Measurements from ENCODE around the gene MYH7B.

MYH7B gene

DNA sequence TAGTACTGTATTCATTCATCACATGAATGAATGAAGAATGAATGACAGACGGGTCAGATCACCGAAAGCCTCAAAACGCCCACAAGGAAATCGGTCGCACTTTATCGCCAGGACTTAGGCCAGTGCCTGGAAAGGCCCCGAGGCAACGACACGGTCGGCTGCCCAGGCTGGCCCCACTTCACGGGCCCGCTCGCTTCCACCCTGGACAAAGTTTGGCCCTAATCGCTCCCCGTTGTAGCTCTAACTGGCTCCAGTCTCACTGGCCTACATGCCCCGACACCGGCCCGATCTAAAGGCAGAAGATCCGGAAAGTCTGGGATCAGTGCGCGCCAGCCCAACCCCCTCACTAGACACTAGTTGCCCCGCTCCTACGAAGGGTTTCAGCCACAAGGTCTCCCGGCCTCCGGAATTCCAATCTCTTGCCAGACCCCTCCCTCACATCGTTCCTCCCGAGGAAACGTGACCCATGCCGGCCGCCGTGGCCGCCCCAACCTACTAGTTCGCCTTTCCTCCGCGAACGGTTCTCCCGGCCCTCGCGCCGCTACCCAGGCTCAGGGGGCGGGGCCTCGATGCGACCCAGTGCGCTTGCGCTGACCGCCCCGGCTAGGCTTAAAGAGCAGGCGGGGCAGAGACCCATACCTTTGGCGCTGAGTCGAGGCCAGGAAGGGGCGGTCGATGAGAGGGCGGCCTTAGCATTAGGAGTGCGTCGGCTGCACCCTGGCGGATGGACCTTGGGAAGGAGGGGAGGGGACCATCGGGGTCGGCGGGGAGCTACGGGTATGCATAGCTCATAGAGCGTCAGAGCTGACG, at the start of gene MYH7B, which contains the start of gene GSS:
TSS of gene MYH7B (plus strand) at position 638 of the 810 bp plus-strand sequence. CDS start 22,138 bp downstream, outside the sequence.
TSS of gene GSS (minus strand) at position 576 of the 810 bp plus-strand sequence. CDS start 3,954 bp downstream, outside the sequence.
- peak within 1 kb of the TSS; percentile 95 to 98 for H3K9ac ChIP-seq (ENCODE audit: low read length in 2 of 2)
- no peaks in the 10 kb centered on the region for H3K36me3 ChIP-seq (ENCODE audit: control insufficient read depth in 2 of 2, insufficient read depth in 2 of 2, low read length in 2 of 2)
- H3K4me1 ChIP-seq (ENCODE audit: control insufficient read depth, insufficient read depth, low read length), result peaks cover 15% of the 10 kb centered on the region
- peak within 1 kb of the TSS; percentile 94 for H3K27ac ChIP-seq (ENCODE audit: low read length)
- no peaks in the 10 kb centered on the region for H3K9me3 ChIP-seq (ENCODE audit: control insufficient read depth in 2 of 2, low read length in 2 of 2)
- peak within 1 kb of the TSS; percentile 94 for H3K4me3 ChIP-seq (ENCODE audit: low read length in 2 of 2)
- no peaks in the 10 kb centered on the region for H3K27me3 ChIP-seq (ENCODE audit: control insufficient read depth in 1 of 2, insufficient read depth in 2 of 2, low read length in 2 of 2)

DNA sequence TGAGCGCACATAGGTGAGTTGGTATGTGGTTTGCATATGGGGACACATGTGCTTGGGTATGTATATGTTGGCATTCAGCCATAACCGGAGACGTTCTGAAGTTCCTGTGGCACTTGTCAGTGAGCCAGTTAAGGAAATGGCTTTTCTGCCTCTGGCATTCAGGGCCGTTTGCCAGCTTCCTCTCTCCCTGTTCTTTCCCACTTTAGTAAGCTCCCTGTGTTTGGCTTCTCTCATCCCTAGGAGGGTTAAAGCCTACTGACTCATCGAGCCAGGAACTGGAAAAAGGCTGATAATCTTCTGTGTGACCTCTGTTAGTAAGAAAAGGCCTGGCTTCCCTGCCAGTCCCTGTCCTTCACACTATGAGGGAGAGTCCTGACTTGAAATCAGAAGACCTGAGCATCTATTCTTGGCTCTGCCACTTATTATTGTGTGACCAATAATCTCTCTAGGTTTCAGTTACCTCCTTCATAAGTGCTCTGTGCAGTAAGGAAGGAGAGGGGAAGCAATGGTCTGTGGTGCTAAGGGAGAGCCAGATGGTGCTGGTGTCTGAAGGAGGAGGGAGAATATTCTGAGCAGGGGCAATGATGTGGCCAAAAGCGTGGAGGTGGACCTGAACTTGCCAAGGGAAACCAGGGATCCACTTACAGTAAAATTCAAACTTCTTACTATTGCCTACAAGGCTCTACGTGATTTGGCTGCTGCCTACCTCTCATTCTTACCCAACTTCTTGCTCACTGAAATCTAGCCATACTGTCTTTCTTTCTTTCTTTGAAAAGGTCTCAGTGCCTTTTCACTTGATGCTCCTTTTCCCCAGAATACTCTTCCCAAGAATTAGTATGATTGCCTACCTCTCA, 47.8 kb upstream of the MYH7B start:
- Histone ChIP-seq H3K4me1 (ENCODE audit: control insufficient read depth, insufficient read depth, low read length) (peaks cover 11% of the 10 kb centered on the region), H3K27ac (ENCODE audit: low read length) (peak overlapping the region; percentile 69)

GRCh38 chr20:34915131-34915530, 40.5 kb upstream of the MYH7B start:
- H3K9me3 ChIP-seq (ENCODE audit: control insufficient read depth in 2 of 2, low read length in 2 of 2), result no peaks in the 10 kb centered on the region
- no peak overlapping the region for H3K4me3 ChIP-seq (ENCODE audit: low read length in 2 of 2)
- H3K9ac ChIP-seq (ENCODE audit: low read length in 2 of 2), result no peak overlapping the region
- H3K4me1 ChIP-seq (ENCODE audit: control insufficient read depth, insufficient read depth, low read length), result no peaks in the 10 kb centered on the region
- peaks cover 14 to 15% of the 10 kb centered on the region in 2 donors for H3K36me3 ChIP-seq (ENCODE audit: control insufficient read depth in 2 of 2, insufficient read depth in 2 of 2, low read length in 2 of 2)
- H3K27me3 ChIP-seq (ENCODE audit: control insufficient read depth in 1 of 2, insufficient read depth in 2 of 2, low read length in 2 of 2), result no peaks in the 10 kb centered on the region
- H3K27ac ChIP-seq (ENCODE audit: low read length), result no peak overlapping the region

More for the DNA sequence above, 47.8 kb upstream of the MYH7B start:
- no peaks in the 10 kb centered on the region for H3K27me3 ChIP-seq (ENCODE audit: control insufficient read depth in 1 of 2, insufficient read depth in 2 of 2, low read length in 2 of 2)
- no peaks in the 10 kb centered on the region for H3K9me3 ChIP-seq (ENCODE audit: control insufficient read depth in 2 of 2, low read length in 2 of 2)
- H3K4me3 ChIP-seq (ENCODE audit: low read length in 2 of 2), result peak overlapping the region; percentile 14 to 15
- H3K36me3 ChIP-seq (ENCODE audit: control insufficient read depth in 2 of 2, insufficient read depth in 2 of 2, low read length in 2 of 2), result no peaks in the 10 kb centered on the region
- peak overlapping the region; percentile 21 to 40 for H3K9ac ChIP-seq (ENCODE audit: low read length in 2 of 2)

DNA sequence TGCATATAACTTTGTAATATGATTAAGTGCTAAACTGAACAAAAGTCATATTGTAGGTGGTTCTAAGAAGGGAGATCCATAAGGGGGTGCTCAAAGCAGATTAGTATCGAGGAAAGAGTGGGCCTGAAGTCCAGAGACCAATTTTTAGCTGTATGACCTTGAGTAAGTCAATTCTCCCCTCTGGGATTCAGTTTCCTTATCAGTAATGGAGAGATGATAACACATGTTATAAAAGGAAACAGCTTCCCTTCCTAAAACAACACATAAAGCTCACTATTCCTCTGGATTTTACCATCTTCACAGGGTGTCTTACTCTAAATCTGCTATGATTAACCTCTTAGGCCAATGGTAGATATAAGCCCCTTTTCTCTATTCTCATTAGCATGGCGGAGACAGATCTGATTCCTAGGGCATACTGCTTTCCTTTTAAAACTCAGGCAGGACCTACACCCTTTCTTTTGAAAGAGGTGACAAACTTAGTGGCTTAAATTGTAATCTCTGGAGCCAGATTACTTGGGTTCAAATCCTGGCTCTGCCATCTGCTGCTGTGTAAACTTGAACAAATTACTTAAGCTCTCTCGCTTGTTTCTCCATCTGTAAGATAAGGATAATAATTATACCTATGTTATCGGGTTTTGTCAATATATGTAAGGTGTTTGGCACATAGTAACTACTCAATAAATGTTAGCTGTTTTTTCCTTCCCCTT, 39.8 kb upstream of the MYH7B start:
- no peaks in the 10 kb centered on the region for H3K9me3 ChIP-seq (ENCODE audit: control insufficient read depth in 2 of 2, low read length in 2 of 2)
- H3K27me3 ChIP-seq (ENCODE audit: control insufficient read depth in 1 of 2, insufficient read depth in 2 of 2, low read length in 2 of 2), result no peaks in the 10 kb centered on the region
- peaks cover 21 to 22% of the 10 kb centered on the region in 2 donors for H3K36me3 ChIP-seq (ENCODE audit: control insufficient read depth in 2 of 2, insufficient read depth in 2 of 2, low read length in 2 of 2)
- no peak overlapping the region for H3K4me3 ChIP-seq (ENCODE audit: low read length in 2 of 2)
- H3K9ac ChIP-seq (ENCODE audit: low read length in 2 of 2), result no peak overlapping the region
- H3K4me1 ChIP-seq (ENCODE audit: control insufficient read depth, insufficient read depth, low read length), result no peaks in the 10 kb centered on the region
- H3K27ac ChIP-seq (ENCODE audit: low read length), result no peak overlapping the region

- H3K9me3 ChIP-seq (ENCODE audit: control insufficient read depth in 2 of 2, low read length in 2 of 2), result no peaks in the 10 kb centered on the region
- H3K36me3 ChIP-seq (ENCODE audit: control insufficient read depth in 2 of 2, insufficient read depth in 2 of 2, low read length in 2 of 2), result peaks cover 28 to 30% of the 10 kb centered on the region in 2 donors
- H3K4me3 ChIP-seq (ENCODE audit: low read length in 2 of 2), result no peak overlapping the region
- H3K27me3 ChIP-seq (ENCODE audit: control insufficient read depth in 1 of 2, insufficient read depth in 2 of 2, low read length in 2 of 2), result no peaks in the 10 kb centered on the region
- H3K9ac ChIP-seq (ENCODE audit: low read length in 2 of 2), result no peak overlapping the region
- no peaks in the 10 kb centered on the region for H3K4me1 ChIP-seq (ENCODE audit: control insufficient read depth, insufficient read depth, low read length)
- no peak overlapping the region for H3K27ac ChIP-seq (ENCODE audit: low read length)
These were observed 38.8 kb upstream of the MYH7B start for GRCh38 chr20:34916774-34917354.

DNA sequence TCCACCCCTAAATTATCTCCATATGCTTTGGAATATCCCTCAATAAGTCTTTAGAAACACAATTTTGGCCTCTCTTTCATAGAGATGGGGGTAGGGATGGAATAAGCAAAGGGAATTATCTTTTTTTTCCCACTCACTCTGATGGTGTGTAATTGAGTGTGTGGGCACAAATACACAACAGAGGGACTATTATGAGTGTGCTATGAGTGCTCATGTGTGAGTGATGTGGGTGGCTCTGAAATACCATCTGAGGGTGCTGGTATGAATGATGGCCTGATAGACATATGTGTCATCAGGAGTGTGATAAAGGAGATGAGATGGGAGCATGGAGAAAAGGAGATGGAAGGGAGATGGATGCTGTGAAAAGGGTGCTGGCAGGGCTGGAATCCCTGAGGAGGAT, 35.6 kb upstream of the MYH7B start:
- H3K4me3 ChIP-seq (ENCODE audit: low read length in 2 of 2), result no peak overlapping the region
- no peak overlapping the region for H3K9ac ChIP-seq (ENCODE audit: low read length in 2 of 2)
- H3K36me3 ChIP-seq (ENCODE audit: control insufficient read depth in 2 of 2, insufficient read depth in 2 of 2, low read length in 2 of 2), result peaks cover 33 to 35% of the 10 kb centered on the region in 2 donors
- H3K9me3 ChIP-seq (ENCODE audit: control insufficient read depth in 2 of 2, low read length in 2 of 2), result no peaks in the 10 kb centered on the region
- H3K27me3 ChIP-seq (ENCODE audit: control insufficient read depth in 1 of 2, insufficient read depth in 2 of 2, low read length in 2 of 2), result no peaks in the 10 kb centered on the region
- peaks cover 2% of the 10 kb centered on the region for H3K4me1 ChIP-seq (ENCODE audit: control insufficient read depth, insufficient read depth, low read length)
- no peak overlapping the region for H3K27ac ChIP-seq (ENCODE audit: low read length)

DNA sequence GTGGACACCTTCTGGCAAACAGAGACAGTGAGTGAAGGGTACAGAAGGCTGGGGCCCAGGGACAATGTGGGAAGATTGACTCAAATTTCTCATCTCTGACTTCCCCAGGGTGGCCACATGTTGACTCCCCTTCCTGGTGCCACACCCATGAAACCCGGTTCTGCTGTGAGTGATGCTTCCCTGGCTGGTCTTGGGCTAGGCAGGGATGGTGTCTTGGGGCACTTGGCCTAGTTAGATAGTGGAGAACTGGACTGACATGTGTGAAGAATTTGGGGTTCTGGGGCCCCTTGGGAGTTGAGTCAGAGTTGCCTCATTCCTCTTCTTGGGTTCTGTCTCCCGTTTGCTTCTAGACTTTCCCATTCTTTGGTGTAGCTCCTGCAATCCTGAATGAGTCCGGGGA, 34.2 kb upstream of the MYH7B start:
- Histone ChIP-seq H3K36me3 (ENCODE audit: control insufficient read depth in 2 of 2, insufficient read depth in 2 of 2, low read length in 2 of 2) (peaks cover 44 to 47% of the 10 kb centered on the region in 2 donors), H3K27ac (ENCODE audit: low read length) (no peak overlapping the region), H3K4me1 (ENCODE audit: control insufficient read depth, insufficient read depth, low read length) (peaks cover 2% of the 10 kb centered on the region), H3K27me3 (ENCODE audit: control insufficient read depth in 1 of 2, insufficient read depth in 2 of 2, low read length in 2 of 2) (no peaks in the 10 kb centered on the region), H3K9me3 (ENCODE audit: control insufficient read depth in 2 of 2, low read length in 2 of 2) (no peaks in the 10 kb centered on the region), H3K9ac (ENCODE audit: low read length in 2 of 2) (no peak overlapping the region), H3K4me3 (ENCODE audit: low read length in 2 of 2) (no peak overlapping the region)

- peaks cover 52 to 56% of the 10 kb centered on the region in 2 donors for H3K36me3 ChIP-seq (ENCODE audit: control insufficient read depth in 2 of 2, insufficient read depth in 2 of 2, low read length in 2 of 2)
- no peaks in the 10 kb centered on the region for H3K9me3 ChIP-seq (ENCODE audit: control insufficient read depth in 2 of 2, low read length in 2 of 2)
These were observed 32.9 kb upstream of the MYH7B start for GRCh38 chr20:34922654-34923381.

DNA sequence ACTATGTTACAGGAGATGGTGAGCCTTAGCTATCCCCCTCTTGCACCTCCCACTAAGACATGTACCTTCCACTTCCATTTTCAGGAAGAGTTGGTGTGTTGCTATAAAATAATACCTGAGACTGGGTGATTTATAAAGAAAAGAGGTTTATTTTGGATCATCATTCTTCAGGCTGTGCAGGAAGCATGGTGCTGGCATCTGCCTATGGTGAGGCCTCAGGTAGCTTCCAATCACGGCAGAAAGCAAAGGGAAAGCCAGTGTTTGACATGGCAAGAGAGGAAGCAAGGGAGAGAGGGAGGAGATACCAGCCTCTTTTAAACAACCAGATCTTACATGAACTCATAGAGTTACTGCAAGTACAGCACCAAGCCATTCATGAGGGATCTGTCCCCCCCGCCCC, 32.3 kb upstream of the MYH7B start:
- no peak overlapping the region for H3K4me3 ChIP-seq (ENCODE audit: low read length in 2 of 2)
- H3K9ac ChIP-seq (ENCODE audit: low read length in 2 of 2), result no peak overlapping the region
- H3K27ac ChIP-seq (ENCODE audit: low read length), result no peak overlapping the region
- no peaks in the 10 kb centered on the region for H3K9me3 ChIP-seq (ENCODE audit: control insufficient read depth in 2 of 2, low read length in 2 of 2)
- H3K27me3 ChIP-seq (ENCODE audit: control insufficient read depth in 1 of 2, insufficient read depth in 2 of 2, low read length in 2 of 2), result no peaks in the 10 kb centered on the region
- H3K36me3 ChIP-seq (ENCODE audit: control insufficient read depth in 2 of 2, insufficient read depth in 2 of 2, low read length in 2 of 2), result peaks cover 56 to 61% of the 10 kb centered on the region in 2 donors
- H3K4me1 ChIP-seq (ENCODE audit: control insufficient read depth, insufficient read depth, low read length), result peaks cover 4% of the 10 kb centered on the region

More at GRCh38 chr20:34922654-34923381, 32.9 kb upstream of the MYH7B start:
- H3K27me3 ChIP-seq (ENCODE audit: control insufficient read depth in 1 of 2, insufficient read depth in 2 of 2, low read length in 2 of 2), result no peaks in the 10 kb centered on the region
- H3K4me3 ChIP-seq (ENCODE audit: low read length in 2 of 2), result no peak overlapping the region
- H3K4me1 ChIP-seq (ENCODE audit: control insufficient read depth, insufficient read depth, low read length), result peaks cover 4% of the 10 kb centered on the region
- H3K27ac ChIP-seq (ENCODE audit: low read length), result no peak overlapping the region
- no peak overlapping the region for H3K9ac ChIP-seq (ENCODE audit: low read length in 2 of 2)

Data from stomach smooth muscle (tissue), 2 donors.